ENCODE results near the gene PIK3R3.
"Not testable (repeated sequence)": the region's sequence is repeated elsewhere in the genome, so short reads cannot be mapped to it uniquely, and the experiment has no call there.

The PIK3R3 gene

DNA sequence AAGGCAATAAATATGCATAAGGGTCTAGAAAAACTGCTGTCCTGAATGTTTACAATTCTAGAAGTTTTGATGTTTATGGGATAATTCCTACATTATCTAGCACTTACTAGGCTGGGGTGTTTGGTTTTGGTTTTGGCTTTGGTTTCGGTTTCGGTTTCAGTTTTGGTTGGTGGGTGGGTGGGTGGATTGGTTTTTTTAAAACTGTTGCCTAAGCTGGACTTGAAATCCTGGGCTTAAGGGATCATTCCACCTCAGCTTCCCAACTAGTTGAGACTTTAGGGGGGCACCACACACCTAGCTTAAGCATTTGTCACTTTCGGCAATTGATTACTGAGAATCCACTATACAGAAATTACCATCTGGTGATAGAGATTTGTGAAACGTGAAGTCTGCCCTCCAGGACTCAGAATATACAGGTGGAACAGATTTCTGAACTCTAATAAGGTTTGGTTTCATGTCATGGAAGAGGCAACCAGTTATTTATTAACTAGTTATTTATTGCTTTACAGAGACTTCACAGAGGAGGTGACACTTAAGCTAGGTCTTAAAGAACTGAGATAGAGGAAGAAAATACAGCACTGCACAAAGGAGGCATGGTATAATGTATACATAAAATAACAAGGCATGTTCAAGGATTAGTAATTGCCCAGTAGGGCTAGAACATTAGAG is 69.6 kb downstream of the PIK3R3 start:
- no peak for DNase-seq

DNA sequence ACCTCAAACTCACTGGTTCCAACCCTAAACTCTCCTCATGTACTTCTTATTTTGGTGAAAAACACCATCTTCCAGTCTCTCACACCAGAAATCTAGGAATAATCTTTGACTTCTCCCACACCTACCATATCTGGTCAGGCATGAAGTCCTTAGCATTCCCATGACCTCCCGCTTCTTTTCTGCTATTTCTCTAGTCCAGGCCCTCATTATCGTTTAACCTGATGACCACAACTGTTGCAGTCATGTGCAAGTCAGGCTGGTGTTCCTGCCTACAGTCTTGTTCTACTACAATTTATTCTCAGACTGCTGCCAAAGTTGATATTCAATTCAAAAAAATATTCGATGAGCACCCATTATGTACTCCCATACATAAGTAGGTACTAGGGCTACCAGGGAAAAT is 71.3 kb downstream of the PIK3R3 start:
- DNase-seq, result no peak

DNA sequence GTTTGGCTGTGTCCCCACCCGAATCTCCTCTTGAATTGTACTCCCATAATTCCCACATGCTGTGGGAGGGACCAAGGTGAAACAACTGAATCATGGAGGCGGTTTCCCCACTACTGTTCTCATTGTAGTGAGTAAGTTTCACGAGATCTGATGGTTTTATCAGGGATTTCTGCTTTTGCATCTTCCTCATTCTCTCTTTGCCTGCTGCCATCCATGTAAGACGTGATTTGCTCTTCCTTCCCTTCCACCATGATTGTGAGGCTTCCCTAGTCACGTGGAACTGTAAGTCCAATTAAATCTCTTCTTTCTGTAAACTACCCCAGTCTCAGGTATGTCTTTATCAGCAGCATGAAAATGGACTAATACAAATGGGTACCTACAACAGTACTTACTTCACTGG is 73.5 kb downstream of the PIK3R3 start:
- DNase-seq, result no peak

DNA sequence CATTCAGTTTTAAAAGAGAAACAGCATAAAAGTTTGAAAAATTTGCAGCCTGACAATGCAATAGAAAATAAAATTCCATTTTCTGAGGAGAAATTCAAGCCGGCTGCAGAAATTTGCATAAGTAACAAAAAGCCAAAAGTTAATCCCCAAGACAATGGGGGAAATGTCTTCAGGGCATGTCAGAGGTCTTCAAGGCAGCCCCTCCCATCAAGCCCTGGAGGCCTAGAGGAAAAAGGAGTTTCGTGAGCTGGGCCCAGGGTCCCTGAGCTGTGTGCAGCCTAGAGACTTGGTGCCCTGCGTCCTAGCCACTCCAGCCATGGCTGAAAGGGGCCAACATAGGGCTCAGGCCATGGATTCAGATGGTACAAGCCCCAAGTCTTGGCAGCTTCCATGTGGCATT is 74.6 kb downstream of the PIK3R3 start:
- no peak for DNase-seq

DNA sequence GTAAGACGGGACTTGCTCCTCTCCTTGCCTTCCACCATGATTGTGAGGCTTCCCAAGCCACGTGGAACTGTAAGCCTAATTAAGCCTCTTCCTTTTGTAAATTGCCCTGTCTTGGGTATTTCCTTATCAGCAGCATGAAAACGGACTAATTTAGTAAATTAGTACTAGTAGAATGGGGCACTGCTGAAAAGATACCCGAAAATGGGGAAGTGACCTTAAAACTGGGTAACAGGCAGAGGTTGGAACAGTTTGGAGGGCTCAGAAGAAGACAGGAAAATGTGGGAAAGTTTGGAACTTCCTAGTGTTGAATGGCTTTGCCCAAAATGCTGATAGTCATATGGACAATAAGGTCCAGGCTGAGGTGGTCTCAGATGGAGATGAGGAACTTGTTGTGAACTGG is 75.2 kb downstream of the PIK3R3 start:
- DNase-seq, result not testable (repeated sequence)

DNA sequence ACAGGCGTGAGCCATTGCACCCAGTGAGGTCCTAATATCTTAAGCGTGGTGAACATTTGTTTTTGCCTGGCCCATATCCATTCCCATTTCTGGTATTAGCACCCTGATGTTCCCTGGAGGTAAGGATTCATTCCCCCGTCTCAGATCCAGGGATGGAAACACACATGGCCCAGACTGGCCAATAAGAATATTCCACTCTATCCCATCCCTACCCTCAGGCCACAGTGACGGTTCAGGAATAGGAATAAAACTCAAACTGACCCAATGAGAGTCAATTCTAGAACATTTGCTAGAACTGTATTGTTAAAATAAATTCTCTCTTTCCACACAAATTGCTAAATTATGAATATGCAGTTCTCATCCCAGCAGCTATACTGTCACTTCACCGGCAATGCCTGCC is 76.1 kb downstream of the PIK3R3 start:
- DNase-seq, result no peak

DNA sequence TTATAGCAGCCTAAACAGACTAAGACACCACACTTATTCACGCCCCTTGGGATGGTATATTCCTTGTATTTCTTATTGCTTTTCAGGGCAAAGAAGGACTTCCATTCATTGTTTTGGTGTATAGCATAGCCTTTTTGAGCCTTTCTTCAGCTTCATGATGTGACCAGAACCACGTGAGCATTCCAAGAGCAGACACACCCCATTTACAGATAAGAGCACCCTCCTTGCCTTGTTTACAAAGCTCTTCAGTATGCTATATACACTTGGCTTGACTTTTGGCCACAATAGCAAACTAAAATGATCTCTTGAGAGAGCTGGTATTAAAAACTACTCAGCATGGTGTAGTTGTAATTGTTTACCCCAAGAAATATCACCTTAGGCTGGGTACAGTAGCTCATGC is 78.7 kb downstream of the PIK3R3 start:
- no peak for DNase-seq

DNA sequence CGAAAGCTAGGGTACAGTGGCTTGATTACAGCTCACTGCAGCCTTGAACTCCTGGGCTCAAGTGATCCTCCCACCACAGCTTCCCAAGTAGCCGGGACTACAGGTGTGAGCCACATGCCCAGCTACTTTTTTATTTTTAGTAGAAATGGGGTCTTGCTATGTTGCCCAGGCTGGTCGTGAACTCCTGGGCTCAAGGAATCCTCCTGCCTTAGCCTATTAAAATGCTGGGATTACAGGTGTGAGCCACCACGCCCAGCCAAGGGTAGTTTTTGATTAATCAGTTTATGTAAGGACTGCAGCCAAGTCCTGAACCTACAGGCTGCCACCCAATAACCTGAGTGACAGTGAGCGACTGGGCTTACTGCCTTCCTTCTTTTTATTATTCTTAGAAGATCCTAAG is 88.3 kb downstream of the PIK3R3 start:
- no peak for DNase-seq

DNA sequence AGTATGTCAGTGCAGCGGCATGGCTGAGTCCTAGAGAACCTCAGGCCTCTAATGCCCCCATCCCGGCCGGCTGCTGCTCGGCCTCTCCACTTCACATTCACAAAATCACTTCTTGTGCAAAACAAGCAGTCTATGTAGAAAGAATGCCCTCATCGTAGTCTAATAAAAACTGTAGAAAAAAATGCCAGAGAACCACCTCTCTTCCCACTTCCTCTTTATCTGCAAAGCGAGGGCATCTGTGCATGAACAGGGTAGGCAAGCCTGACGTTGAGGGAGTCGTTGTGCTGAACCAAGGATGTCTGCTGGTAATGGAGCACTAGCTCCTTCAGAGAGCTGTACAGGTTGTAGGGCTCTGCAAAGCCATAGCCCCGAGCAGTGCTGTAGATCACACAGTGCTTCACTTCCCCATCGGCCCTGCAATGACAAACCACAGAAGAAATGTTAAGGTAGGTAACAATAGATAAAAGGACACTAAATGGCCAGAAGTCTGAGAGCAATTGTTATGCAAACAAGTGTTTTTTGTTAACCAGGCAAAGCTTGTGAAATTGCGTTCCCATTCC is 88.9 kb downstream of the PIK3R3 start:
- DNase-seq, result no peak

DNA sequence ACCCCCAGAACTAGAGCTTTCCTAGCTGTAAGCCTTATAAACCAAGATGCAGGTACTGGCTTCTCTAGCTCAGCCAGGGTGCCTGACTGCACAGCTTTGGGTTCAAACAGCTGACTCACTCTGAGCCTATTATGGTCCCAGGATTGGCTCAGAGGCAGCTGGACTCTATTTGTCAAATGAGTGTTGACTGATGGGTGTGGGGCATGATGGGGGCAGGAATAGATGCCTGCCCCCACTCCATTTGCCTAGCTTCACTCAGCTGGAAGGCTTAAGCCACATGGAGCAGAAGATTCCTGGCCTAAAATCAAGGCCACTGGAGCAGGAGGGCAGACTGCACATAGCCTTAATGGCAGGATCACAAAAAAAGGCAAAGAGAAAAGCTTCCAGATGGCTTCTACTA is 90.5 kb downstream of the PIK3R3 start:
- no peak for DNase-seq

DNA sequence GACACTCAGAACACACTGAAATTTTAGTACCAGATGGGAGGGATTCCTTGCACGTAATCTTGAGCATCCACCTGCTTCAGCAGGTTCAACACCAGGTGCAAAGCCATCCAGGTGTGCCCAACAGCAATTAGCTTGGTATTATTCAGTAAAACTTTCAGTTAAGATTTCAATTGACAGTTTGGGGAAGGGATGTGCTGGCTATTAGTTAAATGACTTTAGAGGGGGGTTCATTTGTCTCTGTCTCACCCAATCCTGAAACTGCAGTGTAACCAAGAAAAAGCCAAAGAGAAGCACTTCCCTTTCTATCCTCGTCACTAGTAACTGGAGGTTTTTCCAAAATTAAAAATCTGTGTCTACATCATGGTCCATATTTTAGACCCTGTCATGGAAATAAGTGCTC is 90.9 kb downstream of the PIK3R3 start:
- no peak for DNase-seq

DNA sequence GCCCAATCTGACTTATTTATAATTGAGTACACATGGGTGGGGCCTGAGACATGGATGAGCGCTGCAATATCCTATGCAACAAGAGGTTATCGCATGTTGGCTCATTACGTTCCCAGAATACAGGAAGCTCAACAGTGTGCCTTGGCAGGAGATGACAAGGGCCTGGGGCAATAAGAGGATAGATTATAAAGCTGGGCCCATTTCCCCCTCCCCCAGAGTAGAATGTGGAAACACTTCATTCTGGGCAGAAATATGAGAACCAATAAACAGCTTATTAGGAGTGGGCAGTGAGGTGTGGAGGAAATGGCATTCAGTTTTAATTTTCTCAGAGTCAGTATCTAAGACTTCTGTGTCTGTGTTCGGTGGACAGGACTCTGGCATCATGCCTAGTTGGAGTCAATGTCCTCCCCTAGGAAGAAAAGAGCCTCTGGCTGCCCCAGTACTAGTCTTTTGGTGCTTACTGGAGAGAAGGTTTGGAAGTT is 92.8 kb downstream of the PIK3R3 start:
- DNase-seq, result no peak

DNA sequence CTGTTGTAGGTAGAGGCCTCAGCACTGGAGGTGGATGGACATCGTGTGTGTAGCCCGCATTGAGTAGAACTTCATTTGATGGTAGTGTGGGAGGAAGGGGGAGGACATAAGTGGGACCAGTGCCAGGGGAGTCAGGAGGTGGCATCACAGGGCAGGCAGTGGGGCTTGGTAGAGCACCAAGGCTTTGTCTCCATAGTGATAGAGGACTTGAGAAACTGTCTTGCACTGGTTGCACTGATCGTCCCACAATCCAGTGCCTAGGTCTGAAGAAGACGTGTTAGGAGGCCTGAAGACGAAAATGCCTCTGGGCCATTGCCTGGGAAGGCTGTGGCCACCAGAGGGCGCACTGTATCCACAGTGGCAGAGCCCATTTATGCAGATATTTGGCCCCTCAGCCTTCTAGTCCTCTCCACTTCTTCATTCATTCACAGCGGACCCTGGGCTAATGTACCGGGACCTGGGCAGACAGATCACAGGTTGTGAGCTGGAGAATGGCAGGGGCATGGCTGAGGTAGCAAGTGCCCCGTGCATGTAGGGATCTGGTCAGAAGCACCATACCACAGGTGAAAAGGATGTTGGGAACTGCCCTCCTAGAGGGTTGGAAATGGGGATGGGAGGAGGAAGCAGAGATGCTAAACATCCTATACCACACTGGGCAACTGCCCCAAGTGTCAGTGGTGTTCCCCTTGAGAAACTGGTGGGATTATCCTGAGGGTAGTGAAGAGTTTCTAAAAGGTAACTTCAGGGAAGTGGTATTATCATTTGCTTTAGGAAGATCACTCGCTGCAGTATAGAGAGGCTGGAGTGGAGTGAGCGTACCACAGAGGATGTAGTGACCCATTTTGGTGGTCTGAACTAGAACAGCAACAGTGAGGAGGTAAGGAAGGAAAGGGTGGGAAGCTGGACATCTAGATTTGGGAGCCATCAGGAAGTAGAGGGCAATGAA is 95.3 kb downstream of the PIK3R3 start:
- peak; percentile 97 for DNase-seq

DNA sequence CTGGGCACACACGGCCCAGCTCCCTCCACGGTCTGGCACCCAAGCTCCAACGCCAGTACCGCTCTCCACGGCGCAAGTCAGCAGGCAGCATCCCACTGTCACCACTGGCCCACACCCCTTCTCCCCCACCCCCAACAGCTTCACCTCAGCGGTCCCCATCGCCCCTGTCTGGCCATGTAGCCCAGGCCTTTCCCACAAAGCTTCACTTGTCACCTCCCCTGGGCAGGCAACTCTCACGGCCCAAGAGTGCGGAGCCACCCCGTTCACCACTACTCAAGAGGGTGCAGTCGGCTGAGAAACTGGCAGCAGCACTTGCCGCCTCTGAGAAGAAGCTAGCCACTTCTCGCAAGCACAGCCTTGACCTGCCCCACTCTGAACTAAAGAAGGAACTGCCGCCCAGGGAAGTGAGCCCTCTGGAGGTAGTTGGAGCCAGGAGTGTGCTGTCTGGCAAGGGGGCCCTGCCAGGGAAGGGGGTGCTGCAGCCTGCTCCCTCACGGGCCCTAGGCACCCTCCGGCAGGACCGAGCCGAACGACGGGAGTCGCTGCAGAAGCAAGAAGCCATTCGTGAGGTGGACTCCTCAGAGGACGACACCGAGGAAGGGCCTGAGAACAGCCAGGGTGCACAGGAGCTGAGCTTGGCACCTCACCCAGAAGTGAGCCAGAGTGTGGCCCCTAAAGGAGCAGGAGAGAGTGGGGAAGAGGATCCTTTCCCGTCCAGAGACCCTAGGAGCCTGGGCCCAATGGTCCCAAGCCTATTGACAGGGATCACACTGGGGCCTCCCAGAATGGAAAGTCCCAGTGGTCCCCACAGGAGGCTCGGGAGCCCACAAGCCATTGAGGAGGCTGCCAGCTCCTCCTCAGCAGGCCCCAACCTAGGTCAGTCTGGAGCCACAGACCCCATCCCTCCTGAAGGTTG is 97.6 kb downstream of the PIK3R3 start:
- DNase-seq, result no peak

DNA sequence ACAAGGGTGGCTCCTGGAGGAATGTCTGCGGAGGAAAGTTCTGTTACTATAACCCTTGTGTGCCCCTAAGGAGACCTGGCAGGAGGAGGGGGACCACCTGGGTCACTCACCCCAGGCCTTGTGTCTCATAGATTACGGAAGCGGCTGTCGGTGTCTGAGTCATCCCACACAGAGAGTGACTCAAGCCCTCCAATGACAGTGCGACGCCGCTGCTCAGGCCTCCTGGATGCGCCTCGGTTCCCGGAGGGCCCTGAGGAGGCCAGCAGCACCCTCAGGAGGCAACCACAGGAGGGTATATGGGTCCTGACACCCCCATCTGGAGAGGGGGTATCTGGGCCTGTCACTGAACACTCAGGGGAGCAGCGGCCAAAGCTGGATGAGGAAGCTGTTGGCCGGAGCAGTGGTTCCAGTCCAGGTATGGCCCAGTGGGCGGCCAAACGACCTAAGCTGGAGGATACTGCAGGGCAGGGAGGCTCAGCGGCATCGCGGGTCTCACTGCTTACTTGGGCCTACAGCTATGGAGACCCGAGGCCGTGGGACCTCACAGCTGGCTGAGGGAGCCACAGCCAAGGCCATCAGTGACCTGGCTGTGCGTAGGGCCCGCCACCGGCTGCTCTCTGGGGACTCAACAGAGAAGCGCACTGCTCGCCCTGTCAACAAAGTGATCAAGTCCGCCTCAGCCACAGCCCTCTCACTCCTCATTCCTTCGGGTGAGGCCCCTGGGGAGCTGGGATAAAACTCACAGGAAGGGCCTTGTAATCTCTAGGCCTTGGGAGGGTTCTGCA is 101.4 kb downstream of the PIK3R3 start:
- no peak for DNase-seq

DNA sequence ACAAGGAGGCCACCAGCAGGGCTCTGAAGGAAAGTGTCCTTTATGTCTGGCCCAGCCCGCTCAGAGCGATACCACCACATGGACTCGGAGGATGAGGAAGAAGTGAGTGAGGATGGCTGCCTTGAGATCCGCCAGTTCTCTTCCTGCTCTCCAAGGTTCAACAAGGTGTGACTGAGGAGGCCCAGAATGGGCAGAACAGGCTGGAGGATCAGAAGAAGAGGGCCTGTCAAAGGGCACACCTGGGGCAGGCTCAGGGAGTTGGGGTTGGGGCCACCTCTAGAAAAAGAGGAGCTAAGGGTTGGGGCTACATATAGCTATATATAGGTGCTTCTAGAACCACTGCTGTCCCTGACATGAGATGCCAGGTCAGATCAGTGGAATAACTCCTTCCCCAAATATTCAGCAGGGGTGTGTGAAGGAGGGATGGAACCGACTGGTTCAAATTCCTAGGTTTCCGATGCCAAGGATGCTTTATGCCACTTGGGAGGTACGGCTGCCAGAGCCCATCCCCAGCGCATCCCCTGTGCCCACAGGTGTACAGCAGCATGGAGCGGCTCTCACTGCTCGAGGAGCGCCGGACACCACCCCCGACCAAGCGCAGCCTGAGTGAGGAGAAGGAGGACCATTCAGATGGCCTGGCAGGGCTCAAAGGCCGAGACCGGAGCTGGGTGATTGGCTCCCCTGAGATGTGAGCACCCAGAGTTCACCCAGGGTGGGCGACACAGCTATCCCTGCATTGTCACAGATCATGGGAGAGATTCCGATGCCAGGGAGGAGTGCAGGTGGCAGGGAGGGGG is 102.2 kb downstream of the PIK3R3 start:
- DNase-seq, result no peak

DNA sequence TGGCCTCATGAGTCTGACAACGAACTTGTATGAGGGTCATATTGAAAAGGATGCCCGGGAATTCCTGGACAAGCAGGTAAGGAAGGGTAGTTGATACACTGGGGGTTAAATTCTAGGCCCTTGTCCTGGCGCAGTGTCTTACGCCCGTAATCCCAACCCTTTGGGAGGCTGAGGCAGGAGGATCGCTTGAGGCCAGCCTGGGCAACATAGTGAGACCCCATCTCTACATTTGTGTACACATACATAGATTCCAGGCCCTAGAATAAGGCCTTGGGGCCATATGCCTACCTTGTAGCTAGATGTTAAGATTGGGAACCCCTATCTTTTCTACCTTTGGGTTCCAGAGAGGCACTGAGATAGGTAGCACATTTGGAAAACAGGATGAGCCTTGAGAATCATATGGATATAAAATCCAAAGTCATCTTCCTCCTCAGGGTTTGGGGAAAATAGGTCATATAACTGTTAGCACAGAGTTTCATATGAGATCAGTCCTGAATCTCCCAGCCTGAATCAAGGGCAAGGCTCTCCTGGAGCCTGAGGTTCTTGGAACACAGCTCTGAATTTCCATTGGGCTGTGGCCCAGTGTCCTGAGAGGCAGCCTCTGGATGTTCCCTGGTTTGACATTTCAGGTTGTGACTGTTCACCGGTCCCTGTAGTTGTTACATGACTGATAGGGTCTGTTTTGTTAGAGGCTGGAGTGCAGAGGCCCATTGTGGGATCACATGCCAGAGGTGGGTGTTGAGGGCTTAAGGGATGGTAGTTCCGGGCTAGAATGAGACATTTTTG is 104.4 kb downstream of the PIK3R3 start:
- DNase-seq, result no peak

DNA sequence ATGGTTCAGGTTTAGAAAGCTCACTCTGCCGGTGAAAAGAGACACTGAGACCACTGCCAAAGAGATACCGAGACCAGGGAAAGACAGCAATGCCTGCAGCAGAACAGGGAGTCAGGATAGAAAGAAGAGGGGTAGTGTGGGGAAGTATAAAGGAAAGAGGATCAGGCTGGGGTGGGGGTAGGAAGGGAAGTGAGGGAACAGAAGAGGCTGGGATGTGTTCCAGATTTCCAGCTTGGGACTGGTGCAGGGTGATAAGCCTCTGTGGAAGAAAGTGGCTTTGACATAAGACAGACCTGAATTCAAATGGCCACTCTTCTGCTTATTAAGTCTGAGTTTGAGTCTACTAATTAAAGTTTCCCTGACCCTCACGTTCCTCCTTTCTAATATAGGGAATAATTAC is 105.9 kb downstream of the PIK3R3 start:
- no peak for DNase-seq

DNA sequence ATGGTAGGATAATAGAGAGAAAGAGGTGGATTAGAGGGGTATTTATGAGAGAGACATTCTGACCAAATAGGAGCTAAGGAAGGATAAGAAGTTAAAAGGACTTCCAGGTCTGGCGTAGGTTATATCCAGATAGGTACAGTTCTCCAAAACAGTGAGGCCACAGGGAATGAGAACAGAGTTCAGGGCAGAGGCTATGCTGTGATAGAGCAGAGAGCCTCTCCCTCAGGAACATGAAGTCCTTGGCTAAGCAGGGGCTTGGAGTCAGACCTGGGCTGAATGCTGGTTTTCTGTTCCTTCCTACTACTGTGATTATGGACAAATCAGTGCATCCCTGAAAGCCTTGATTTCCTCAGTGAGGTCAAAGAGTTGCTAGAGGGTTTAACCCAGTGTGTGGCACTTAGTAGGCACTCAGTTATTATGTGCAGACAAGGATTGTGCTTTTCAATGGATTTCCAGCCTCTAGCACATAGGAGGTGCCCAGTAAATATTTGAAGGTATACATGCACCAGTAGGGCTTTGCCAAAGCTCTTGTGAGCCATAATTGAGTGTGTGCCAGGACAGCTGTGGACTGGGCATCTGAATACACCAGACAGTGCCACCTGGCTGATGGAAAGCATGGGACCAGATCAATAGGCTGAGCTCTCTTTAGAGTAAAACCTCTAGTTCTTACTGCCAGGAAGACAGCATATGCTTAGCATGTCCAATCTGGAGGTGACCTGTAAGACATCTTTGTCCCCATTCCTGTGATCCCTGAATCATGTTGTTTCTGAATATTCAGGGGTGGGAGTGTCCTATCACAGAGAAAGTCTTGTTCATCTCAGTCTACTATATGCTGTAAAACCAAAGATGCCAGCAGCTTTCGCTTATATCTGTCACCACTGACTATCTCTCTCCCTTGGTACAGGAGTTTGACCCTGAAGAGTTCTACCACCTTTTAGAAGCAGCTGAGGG is 111.1 kb downstream of the PIK3R3 start:
- DNase-seq, result no peak
